ENCODE data around the gene MYH10.

DNA sequence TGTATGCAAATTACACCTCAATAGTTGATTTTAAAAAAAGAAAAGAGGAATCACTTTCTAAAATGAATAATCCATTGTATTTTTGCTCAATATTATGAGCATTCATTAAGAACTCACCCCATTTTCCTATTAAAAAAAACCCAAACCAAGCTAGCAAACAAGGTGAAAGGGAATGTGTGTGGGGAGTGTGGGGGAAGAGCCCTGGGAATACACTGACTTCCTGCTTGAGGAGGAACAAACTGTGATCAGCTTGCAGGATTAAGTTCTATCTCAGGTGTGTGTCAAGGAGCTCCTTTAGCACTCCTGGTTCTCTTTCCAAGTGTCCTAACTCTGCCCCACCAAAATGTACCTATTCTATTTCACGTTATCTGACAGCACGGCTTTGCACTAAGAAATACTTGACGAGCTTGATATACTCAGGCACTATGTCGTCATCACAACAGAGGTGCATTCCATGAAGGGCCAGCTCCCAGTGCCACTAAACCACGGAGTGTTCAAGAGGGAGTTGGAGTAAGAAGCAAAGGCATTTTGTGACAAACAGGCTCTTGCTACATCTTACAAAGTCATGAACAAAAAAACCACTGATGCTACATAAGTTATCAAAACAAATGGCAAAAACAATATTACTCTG, 73.2 kb downstream of the MYH10 start:
- TF ChIP-seq, protein P1, sequence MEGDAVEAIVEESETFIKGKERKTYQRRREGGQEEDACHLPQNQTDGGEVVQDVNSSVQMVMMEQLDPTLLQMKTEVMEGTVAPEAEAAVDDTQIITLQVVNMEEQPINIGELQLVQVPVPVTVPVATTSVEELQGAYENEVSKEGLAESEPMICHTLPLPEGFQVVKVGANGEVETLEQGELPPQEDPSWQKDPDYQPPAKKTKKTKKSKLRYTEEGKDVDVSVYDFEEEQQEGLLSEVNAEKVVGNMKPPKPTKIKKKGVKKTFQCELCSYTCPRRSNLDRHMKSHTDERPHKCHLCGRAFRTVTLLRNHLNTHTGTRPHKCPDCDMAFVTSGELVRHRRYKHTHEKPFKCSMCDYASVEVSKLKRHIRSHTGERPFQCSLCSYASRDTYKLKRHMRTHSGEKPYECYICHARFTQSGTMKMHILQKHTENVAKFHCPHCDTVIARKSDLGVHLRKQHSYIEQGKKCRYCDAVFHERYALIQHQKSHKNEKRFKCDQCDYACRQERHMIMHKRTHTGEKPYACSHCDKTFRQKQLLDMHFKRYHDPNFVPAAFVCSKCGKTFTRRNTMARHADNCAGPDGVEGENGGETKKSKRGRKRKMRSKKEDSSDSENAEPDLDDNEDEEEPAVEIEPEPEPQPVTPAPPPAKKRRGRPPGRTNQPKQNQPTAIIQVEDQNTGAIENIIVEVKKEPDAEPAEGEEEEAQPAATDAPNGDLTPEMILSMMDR (IDR thresholded peaks at IDR 0.05), result no peak
- TF ChIP-seq POLR2A (IDR thresholded peaks at IDR 0.05), result no peak
